Skeletal muscle satellite cell (primary cell): ENCODE measurements around the gene GTF2E1.
A peak's percentile ranks its signal among the peaks of the same experiment; 100 is the strongest.
"Not testable (repeated sequence)": the region's sequence is repeated elsewhere in the genome, so short reads cannot be mapped to it uniquely, and the experiment has no call there.

Experiments used
- H3K27me3 ChIP-seq: 2 replicates; pipeline ENCODE4 v1.7.0; 2013; ENCODE audit warnings: low read length; ENCODE audit not compliant: control insufficient read depth, insufficient read depth
- H3K36me3 ChIP-seq: 2 replicates; pipeline ENCODE4 v1.7.0; 2013; ENCODE audit warnings: mild to moderate bottlenecking, control low read depth, low read length; ENCODE audit not compliant: insufficient read depth
- H3K4me1 ChIP-seq: 2 replicates; pipeline ENCODE4 v1.7.0; 2013; ENCODE audit warnings: low read length; ENCODE audit not compliant: control insufficient read depth, insufficient read depth
- H3K4me2 ChIP-seq: 2 replicates; pipeline ENCODE4 v1.7.0; 2013; ENCODE audit warnings: mild to moderate bottlenecking, low read length
- H3K4me3 ChIP-seq: 2 replicates; pipeline ENCODE4 v1.7.0; 2013; ENCODE audit warnings: low read length
- H3K9ac ChIP-seq: 2 replicates; pipeline ENCODE4 v1.7.0; 2013; ENCODE audit warnings: mild to moderate bottlenecking, low read depth, low read length, moderate library complexity
- H3K9me3 ChIP-seq: replicated peaks from 2 replicates; pipeline ENCODE4 v1.7.0; 2013; ENCODE audit warnings: mild to moderate bottlenecking, control low read depth, low read length

The GTF2E1 gene

GRCh38 chr3:120756061-120756460 lies 13.5 kb downstream of the GTF2E1 start:
- H3K4me3 ChIP-seq: no peak overlapping the region
- no peak overlapping the region for H3K9ac ChIP-seq
- no peaks in the 10 kb centered on the region for H3K9me3 ChIP-seq
- no peak overlapping the region for H3K4me2 ChIP-seq
- peaks cover 5% of the 10 kb centered on the region for H3K36me3 ChIP-seq
- H3K4me1 ChIP-seq: peaks cover 6% of the 10 kb centered on the region
- no peaks in the 10 kb centered on the region for H3K27me3 ChIP-seq

GRCh38 chr3:120758551-120758950 lies 16.0 kb downstream of the GTF2E1 start:
- H3K36me3 ChIP-seq: not testable (repeated sequence)

GRCh38 chr3:120762615-120763014 lies 20.1 kb downstream of the GTF2E1 start:
- Histone ChIP-seq H3K9me3 (no peaks in the 10 kb centered on the region), H3K4me1 (peaks cover 23% of the 10 kb centered on the region), H3K36me3 (no peaks in the 10 kb centered on the region), H3K9ac (no peak overlapping the region), H3K4me2 (no peak overlapping the region), H3K4me3 (no peak overlapping the region), H3K27me3 (no peaks in the 10 kb centered on the region)

More at GRCh38 chr3:120758551-120758950, 16.0 kb downstream of the GTF2E1 start:
- peaks cover 13% of the 10 kb centered on the region for H3K4me1 ChIP-seq
- not testable (repeated sequence) for H3K9ac ChIP-seq, H3K4me2 ChIP-seq, H3K4me3 ChIP-seq, H3K27me3 ChIP-seq, H3K9me3 ChIP-seq

GRCh38 chr3:120763601-120764000 lies 21.1 kb downstream of the GTF2E1 start:
- Histone ChIP-seq H3K4me1 (peaks cover 33% of the 10 kb centered on the region), H3K27me3 (no peaks in the 10 kb centered on the region), H3K4me2 (no peak overlapping the region), H3K36me3 (no peaks in the 10 kb centered on the region), H3K4me3 (no peak overlapping the region), H3K9ac (no peak overlapping the region), H3K9me3 (no peaks in the 10 kb centered on the region)

GRCh38 chr3:120764206-120764605 lies 21.7 kb downstream of the GTF2E1 start:
- Histone ChIP-seq H3K4me3 (no peak overlapping the region), H3K27me3 (no peaks in the 10 kb centered on the region), H3K4me2 (no peak overlapping the region), H3K4me1 (peaks cover 33% of the 10 kb centered on the region), H3K36me3 (no peaks in the 10 kb centered on the region), H3K9ac (no peak overlapping the region), H3K9me3 (no peaks in the 10 kb centered on the region)

- Histone ChIP-seq H3K4me1 (peaks cover 33% of the 10 kb centered on the region), H3K27me3 (no peaks in the 10 kb centered on the region), H3K4me2 (no peak overlapping the region), H3K9ac (no peak overlapping the region), H3K9me3 (no peaks in the 10 kb centered on the region), H3K4me3 (no peak overlapping the region), H3K36me3 (peaks cover 5% of the 10 kb centered on the region)
Observed at GRCh38 chr3:120765830-120766493, 23.4 kb downstream of the GTF2E1 start.

GRCh38 chr3:120766576-120766975 lies 24.0 kb downstream of the GTF2E1 start:
- no peak overlapping the region for H3K4me2 ChIP-seq
- peaks cover 33% of the 10 kb centered on the region for H3K4me1 ChIP-seq
- no peak overlapping the region for H3K9ac ChIP-seq
- H3K27me3 ChIP-seq: no peaks in the 10 kb centered on the region
- no peaks in the 10 kb centered on the region for H3K9me3 ChIP-seq
- no peak overlapping the region for H3K4me3 ChIP-seq
- H3K36me3 ChIP-seq: peaks cover 6% of the 10 kb centered on the region

- Histone ChIP-seq H3K9ac (no peak overlapping the region), H3K36me3 (peaks cover 6% of the 10 kb centered on the region), H3K4me1 (peaks cover 33% of the 10 kb centered on the region)
Observed at GRCh38 chr3:120767106-120767505, 24.6 kb downstream of the GTF2E1 start.

GRCh38 chr3:120769436-120769835 lies 26.9 kb downstream of the GTF2E1 start:
- Histone ChIP-seq H3K4me1 (peaks cover 28% of the 10 kb centered on the region), H3K4me2 (no peak overlapping the region), H3K27me3 (no peaks in the 10 kb centered on the region), H3K36me3 (peaks cover 12% of the 10 kb centered on the region), H3K9me3 (no peaks in the 10 kb centered on the region), H3K9ac (no peak overlapping the region), H3K4me3 (no peak overlapping the region)

More at GRCh38 chr3:120767106-120767505, 24.6 kb downstream of the GTF2E1 start:
- peak overlapping the region; percentile 67 for H3K4me2 ChIP-seq
- no peak overlapping the region for H3K4me3 ChIP-seq
- H3K27me3 ChIP-seq: no peaks in the 10 kb centered on the region
- H3K9me3 ChIP-seq: no peaks in the 10 kb centered on the region

GRCh38 chr3:120770891-120771290 lies 28.3 kb downstream of the GTF2E1 start:
- H3K27me3 ChIP-seq: no peaks in the 10 kb centered on the region
- no peak overlapping the region for H3K4me2 ChIP-seq
- no peak overlapping the region for H3K9ac ChIP-seq
- H3K4me3 ChIP-seq: no peak overlapping the region
- peaks cover 15% of the 10 kb centered on the region for H3K36me3 ChIP-seq
- H3K4me1 ChIP-seq: peaks cover 27% of the 10 kb centered on the region
- no peaks in the 10 kb centered on the region for H3K9me3 ChIP-seq

- Histone ChIP-seq H3K4me2 (no peak overlapping the region), H3K4me3 (no peak overlapping the region), H3K9me3 (no peaks in the 10 kb centered on the region), H3K36me3 (peaks cover 22% of the 10 kb centered on the region), H3K9ac (no peak overlapping the region), H3K4me1 (peaks cover 22% of the 10 kb centered on the region), H3K27me3 (no peaks in the 10 kb centered on the region)
Observed at GRCh38 chr3:120772081-120772480, 29.5 kb downstream of the GTF2E1 start.

GRCh38 chr3:120773932-120774331 lies 31.4 kb downstream of the GTF2E1 start:
- peaks cover 26% of the 10 kb centered on the region for H3K36me3 ChIP-seq
- no peak overlapping the region for H3K4me2 ChIP-seq
- peaks cover 7% of the 10 kb centered on the region for H3K4me1 ChIP-seq
- no peaks in the 10 kb centered on the region for H3K9me3 ChIP-seq
- no peak overlapping the region for H3K4me3 ChIP-seq
- no peaks in the 10 kb centered on the region for H3K27me3 ChIP-seq
- H3K9ac ChIP-seq: no peak overlapping the region
